ENCODE data around the gene CCBE1.
"Not testable (repeated sequence)": the region's sequence is repeated elsewhere in the genome, so short reads cannot be mapped to it uniquely, and the experiment has no call there.

Gene CCBE1

DNA sequence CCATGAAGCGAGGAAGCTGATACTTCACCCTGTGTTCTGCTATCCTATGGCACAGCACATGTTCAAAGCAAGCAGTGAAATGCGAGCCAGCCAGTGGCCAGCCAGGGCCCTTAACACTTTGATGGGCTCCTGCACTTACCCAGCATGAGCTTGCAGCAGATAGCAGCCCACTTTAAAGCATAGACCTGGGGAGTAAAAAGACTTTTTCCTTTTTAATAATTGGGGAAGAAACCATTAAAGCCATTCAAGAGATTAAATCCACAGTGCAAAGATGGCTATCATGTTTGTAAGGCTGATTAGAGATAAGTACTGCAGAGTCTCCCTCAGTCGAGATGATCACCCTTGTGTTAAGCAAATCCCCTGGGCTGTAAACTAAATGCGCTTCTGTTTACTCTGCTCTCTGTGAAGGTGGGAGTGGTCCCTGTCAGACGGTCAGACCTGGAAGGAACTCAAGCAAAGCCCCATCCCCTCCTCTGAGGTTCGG lies 15.7 kb downstream of the CCBE1 start:
- DNase-seq (ENCODE audit: low spot score) = no peak

DNA sequence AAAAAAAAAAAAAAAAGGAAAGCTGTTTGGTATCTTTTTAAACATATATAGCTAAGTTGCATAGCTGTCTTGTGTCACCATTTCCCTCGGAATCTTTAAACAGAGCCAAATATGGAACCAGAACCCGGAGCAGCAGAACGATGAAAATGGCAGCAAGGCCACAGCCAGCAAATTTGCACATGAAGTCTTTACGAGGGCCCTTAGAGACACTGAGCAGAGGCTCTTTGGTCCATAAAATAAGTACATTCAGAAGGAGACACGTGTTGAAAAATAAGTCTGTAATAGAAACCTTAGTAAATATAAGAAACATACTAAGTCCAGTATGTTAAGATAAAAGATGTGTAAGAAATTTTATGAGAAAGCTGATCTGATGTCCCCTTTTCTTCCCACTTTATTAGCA lies 16.2 kb downstream of the CCBE1 start:
- no peak for DNase-seq (ENCODE audit: low spot score)

DNA sequence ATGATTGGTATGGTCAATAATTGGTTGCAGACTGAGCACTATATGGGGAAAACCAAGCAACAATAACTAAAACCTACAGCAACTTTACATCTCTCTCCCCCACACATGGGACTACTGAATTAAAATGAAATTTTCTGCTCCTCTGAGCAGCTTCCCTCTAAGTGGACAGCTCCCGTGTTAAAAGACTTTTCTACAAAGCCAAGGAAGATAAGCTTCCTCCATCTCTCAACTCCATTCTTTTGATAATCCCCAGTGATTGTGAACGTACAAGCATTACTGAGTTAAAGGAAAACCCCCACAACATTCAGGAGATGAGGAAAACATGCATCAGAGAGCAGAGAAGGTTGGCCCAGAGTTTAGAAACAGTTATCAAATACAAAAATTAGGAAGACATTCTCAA lies 21.9 kb downstream of the CCBE1 start:
- DNase-seq (ENCODE audit: low spot score) = no peak

DNA sequence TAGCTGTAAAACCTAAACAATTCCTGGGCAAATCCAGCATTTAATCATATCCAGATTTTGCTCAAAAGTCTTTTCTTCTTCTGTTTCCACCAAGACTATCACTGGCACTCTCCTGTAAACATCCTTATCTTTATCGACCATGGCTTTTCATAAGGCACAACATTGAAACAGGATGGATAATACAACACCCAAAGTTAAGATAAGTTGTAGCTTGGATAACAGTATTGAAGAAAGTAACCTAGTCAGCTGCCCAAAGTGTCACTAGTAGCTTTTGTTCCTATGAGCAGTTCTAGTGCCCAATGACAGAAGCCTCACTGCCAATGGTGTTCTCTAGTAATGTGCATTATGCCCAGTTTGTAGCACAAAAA lies 22.3 kb downstream of the CCBE1 start:
- no peak for DNase-seq (ENCODE audit: low spot score)

DNA sequence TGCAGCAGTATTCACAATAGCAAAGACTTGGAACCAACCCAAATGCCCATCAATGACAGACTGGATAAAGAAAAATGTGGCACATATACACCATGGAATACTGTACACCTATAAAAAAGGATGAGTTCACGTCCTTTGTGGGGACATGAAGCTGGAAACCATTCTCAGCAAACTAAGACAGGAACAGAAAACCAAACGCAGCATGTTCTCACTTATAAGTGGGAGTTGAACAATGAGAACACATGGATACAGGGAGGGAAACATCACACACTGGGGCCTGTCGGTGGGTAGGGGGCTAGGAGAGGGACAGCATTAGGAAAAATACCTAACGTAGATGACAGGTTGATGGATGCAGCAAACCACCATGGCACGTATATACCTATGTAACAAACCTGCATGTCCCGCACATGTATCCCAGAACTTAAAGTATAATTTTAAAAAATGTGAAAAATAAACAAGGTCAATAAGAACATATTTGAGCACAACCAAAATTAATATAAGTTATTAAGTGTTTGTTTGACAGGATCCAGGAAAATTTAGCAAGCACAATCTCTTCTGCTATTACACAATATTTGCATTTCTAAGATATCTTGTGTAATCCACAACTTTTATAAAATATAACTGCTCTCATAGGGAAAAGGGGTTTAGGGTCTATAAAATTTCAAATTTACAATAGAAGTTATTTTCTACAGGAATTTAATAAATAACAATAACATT lies 22.9 kb downstream of the CCBE1 start:
- no peak for DNase-seq (ENCODE audit: low spot score)

DNA sequence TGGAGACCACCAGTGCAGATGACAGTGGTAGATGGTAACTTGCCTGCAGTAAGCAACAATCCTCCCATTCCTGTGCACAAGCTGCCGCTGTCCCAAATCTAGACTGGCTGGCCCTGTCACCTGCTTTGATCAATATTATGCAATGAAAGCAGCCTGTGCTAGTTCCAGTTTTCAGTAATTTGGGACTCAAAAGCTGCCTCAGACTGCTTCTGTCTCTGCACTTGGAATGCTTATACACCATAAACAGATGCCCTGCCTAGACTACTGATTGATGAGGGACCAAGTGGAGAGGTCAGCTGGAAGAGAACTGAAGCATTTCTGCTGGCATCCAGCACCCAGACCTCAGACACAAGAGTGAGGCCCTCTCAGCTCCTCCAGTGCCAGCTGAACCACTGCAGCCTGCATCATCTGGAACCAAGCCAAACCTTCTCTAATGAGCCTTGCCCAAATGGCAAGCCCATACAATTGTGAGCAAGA lies 24.9 kb downstream of the CCBE1 start:
- no peak for DNase-seq (ENCODE audit: low spot score)

DNA sequence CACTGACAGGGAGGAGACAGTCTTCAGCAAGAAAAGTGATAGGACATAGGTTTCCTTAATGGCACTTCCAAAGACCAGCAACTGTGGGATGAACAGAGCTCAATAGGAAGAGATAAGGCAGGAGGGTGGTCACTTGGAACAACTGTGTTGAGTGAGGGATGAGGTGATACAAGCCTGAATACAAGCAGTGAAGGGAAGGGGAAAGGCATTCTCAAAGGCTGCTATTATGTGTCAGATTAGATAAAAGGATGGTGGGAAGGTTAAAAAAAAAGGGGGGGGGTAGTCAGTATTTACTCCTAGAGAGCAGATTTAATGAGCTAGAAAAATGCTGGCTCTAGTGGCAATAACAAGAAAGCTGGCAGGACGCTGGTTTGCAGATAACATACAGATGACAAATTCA lies 25.7 kb downstream of the CCBE1 start:
- DNase-seq (ENCODE audit: low spot score) = no peak

DNA sequence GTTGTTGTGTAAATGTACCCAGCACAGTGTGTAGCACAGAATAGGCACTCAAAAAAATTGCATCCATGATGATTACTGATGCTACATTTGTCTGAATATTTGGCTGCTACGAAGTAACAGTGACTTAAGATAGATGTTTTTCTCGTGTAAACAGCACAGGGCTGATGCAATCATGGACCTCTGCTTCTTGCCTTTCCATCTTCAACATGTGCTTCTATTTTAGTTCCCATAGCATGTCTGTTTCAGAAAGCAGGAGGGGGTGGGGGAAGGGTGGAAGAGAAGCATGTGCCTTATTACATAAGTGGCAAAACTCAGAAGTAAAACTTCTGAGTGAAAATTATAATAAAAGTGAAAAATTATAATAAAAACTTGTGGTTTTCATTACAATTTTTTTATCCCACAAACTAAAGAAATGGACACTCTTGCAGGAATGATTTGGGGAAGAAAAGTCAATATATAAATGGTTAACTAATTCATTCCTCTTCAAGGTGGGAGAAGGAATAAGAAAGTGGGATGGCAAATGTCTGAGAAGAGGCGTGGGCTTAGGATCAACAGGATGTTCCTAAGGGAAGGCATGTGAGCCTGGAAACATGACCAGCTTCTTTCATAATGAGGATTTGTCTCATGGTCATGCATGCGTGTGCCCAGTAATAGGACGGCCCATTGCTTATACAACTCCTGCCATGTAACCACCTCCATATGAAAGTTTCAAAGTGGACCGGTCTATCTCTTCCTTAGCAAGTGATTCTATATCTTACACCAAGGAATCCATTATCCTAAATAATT lies 27.2 kb downstream of the CCBE1 start:
- no peak for DNase-seq (ENCODE audit: low spot score)

DNA sequence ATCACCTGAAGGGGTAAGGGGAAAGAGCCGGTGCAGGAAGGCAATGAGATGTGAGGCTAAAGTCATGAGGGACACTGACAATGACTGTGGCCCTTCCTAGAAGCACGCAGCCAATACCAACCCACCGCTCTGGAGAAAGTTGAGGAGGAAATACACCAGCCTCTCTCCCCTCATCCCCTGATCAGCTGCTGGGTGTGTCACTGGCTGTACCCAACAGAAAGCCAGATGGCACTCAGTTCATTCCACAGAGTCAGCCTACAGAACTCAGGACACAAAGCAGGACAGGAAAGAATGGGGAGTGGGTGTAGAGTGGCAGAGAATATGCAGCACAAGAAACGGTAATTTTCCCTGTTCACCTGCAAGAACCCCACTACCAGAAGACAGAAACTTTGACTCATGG lies 29.7 kb downstream of the CCBE1 start:
- DNase-seq (ENCODE audit: low spot score) = no peak

DNA sequence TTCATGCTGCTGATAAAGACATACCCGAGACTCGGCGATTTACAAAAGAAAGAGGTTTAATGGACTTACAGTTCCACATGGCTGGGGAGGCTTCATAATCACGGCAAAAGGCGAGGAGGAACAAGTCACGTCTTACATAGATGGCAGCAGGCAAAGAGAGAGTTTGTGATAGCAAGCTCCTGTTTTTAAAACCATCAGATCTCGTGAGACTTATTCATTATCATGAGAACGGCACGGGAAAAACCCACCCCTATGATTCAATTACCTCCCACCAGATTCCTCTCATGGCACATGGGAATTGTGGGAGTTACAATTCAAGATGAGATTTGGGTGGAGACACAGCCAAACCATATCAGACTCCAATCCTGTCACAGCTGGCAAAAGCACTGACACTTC lies 31.2 kb downstream of the CCBE1 start:
- DNase-seq (ENCODE audit: low spot score) = not testable (repeated sequence)

DNA sequence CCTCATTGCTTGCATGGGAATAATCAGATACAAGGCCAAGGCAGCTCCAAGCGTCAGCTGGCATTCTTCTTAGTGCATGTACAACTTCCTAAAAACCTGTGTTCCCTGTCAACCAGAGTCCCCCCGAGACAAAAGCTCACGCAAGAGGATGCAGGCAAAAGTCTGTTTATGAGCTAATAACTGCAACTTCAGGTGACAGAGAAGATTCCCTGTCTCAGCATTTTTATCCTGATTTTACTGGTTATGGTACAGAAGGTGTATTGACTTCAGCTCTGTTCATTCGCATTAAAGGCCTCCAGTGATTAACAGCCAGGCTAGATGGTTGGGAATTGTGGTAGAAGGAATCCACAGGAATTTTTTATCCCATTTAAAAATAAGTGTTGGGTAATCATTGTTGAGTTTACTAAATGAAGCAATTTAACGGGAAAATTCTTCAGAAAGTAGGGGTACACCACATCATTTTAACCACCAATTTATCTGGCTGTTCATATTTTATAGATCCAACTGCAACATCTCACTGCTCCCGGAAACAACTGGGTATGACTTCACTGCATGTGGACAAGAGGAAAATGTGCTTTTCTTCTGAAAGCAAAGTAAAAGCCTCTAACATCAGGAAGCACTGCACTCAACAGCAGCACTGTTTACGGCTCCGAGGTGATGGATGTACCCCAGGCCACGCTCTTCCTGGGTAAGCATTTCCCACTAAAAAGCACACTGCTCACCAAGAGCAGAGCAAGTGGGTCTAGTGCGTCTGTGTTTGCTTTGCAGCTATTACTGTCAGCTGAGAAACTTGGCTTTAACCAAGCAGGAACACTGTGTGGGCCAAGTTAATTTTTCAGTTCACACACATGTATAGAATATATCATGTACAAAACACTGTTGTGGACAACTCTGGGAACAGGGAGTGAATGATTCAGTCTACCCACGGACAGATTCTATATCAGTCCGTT lies 31.9 kb downstream of the CCBE1 start:
- no peak for DNase-seq (ENCODE audit: low spot score)

DNA sequence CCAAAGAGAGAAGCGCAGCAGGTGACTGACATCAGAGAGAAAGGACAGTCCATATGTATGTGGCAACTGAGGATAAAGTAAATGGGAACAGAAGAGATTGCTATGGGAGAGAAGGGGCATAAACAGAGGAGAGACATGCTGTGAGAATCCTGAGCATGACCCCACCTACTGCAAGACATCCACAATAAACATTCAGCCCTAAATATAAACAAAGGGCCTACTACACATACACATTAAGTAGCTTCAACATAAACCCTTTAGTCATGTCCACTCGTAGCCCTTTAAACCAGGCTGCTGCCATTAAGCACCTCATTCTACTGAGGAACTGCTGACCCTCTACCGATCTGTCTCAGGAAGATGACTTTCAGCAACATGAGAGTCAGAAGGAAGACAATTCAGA lies 32.9 kb downstream of the CCBE1 start:
- no peak for DNase-seq (ENCODE audit: low spot score)

DNA sequence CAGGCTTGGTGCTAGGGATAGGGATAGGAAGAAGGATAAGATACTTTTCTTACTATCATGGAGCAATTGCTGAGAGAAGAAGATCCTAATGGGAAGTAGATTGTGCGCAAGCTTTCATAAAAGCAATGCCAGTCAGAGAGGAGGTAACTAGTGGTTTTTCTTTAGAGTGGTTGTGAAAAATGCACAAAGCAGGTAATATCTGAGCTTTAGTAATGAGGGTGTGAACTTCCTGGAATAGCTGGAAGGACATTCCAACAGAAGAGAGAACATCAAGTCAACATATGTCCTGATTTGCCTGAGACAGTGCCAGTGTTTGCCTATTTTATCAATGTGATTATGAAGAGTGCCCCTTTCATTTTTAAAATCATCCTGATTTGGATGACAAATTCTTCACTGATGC lies 34.1 kb downstream of the CCBE1 start:
- DNase-seq (ENCODE audit: low spot score) = no peak

DNA sequence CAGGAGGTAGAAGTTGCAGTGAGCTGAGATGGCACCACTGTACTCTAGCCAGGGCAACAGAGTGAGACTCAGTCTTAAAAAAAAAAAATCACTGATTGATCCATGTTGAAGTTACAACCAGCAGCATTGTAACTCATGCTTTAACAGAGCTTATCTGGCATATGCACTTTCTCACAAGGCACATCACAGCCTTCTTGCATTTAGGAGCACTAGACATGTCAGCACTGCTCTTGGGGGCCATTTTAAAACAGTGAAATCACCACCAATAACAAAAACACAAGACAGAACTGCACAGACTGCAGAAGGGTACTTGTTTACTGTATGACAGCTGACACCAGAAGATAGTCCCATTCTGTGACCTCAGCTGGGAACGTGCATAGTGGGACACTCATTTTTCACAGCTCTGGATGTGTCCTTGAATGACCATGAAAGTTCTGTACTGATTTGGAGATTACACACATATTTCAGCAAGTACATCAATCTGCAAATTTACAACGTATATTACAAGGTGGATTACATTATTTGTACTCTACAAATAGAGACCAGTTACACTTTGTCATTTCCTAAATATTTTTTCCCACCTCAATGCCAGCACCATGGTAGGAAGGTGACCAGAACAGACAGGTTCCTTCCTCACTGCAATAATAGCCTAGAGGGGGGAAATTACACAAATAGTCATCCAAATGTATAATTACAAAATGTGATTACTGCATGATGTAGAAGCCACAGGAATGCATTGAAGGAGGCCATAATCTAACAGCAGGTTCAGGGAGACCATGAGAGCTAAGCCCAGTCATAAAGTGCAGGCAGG lies 35.1 kb downstream of the CCBE1 start:
- no peak for DNase-seq (ENCODE audit: low spot score)

DNA sequence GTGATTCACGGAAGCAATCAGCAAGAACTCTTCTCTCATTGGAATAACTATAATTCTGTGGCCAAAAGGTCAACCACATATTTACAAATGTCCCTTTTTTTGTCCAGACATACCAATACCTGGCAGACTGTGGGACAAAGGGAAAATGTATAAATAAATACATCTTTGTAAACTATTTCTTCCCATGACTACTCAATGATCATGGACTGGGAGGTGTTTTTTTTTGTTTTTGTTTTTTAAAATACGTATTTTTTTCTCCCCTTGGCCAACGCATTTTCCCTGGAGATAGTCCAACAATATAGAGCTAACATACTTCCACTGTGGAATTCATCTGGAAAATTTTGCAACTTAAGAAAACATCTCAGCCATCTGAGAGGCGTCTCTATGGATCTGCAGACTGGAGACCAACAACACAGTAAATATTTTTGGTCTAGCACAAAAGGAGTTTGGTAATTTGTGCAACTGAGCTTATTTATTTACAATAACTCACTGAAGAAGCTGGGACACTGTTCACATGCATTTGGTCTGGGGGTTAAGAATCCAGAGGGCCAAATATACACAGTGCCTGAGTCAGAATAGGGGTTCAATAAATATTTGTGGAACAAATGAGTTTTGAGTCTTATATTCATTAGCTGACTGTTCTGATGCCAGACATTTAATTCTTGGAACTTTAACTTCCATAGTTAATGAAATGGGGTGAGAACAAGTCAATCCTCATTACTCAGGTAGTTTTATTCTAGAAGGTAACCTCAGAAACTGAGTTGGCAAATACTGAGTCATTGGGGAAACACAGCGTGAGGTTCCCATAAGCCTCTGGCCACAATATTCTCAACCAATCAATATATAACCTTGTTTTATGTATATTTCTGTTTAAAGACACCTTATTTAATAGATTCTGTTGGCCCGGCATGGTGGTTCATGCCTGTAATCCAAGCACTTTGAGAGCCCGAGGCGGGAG lies 36.2 kb downstream of the CCBE1 start:
- no peak for DNase-seq (ENCODE audit: low spot score)

DNA sequence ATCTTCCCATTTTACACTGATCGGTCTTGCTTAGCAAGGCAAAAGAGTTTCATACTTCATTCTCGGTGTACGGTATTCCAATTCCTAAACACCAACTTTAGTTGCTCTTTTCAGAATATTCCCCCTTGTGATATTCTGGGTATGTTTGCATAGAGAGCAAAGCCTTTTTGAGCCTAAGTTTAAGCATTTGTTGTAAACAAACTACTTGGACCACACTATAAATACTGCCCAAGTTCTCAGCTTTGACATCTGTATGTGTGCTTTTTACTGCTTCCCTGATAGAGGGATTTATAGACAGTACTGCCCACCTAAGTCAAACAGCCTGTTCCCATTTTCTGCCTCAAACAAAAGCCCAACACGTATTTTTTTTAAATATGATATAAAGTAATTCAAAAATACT lies 36.9 kb downstream of the CCBE1 start:
- no peak for DNase-seq (ENCODE audit: low spot score)

DNA sequence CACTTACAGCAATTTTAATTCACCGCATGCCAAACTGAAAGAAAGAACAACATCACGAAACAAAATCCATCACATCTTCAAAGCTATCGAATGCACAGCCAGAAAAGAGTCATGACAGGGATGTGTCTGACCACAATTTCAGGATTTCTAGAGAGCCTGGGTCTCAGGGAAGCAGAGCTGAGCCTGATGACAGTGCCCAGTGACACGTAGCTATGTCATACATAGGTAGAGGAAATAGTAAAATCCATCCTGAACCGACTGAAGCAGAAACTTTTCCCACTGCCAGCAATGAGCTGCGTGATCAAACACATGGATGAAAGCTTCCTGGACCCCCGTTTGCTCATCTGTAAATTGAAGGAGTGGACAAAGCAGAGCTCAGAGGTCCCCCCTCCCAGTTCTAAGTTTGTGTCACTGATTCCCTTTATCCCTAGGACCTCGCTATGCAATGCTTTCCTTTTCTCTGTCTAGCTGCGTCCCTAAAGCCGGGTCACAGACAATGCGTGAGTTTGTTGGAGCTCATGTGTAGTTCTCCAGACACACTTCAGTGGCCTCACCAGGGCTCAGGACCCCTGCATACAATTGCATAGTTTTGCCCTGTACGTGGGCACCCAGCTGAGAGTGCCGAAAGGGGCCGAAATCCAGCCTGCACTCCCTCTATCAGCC lies 37.6 kb downstream of the CCBE1 start:
- no peak for DNase-seq (ENCODE audit: low spot score)

DNA sequence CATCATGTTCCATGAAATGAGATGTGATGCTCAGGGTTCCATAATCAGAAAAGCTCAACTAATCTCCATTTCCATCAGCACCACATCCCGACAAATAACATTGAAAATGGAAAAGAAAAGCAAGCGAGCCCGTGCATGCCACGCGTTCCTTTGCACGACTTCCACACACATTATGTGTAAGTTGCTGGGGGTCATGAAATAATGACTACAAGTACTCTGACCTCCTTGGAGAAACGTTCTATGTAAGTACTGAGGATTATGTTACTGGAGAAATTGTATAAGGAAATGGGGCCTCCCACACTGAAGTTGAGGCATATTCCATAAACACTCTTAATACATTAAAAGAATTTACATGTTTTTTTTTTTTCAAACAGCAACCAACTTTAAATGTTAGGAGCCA lies 38.3 kb downstream of the CCBE1 start:
- DNase-seq (ENCODE audit: low spot score) = no peak

DNA sequence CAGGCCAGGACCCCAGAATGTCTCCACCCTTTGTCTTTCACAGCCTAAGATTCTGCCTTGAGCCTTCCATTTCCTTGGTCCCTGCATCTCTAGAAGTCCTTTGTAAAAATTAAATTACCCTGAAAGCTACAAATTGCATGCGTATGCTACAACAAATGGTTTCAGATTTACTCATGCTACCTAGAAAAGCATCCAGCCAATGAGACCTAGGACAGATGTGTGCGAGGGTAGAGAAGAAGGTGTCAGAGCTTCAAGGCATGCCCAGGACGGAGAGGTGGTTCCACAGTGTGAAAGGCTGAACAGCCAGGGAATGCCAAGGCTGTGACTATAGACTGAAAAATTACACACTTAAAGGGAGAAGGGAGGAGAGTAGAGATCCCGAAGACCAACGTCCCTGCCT lies 40.2 kb downstream of the CCBE1 start:
- no peak for DNase-seq (ENCODE audit: low spot score)

DNA sequence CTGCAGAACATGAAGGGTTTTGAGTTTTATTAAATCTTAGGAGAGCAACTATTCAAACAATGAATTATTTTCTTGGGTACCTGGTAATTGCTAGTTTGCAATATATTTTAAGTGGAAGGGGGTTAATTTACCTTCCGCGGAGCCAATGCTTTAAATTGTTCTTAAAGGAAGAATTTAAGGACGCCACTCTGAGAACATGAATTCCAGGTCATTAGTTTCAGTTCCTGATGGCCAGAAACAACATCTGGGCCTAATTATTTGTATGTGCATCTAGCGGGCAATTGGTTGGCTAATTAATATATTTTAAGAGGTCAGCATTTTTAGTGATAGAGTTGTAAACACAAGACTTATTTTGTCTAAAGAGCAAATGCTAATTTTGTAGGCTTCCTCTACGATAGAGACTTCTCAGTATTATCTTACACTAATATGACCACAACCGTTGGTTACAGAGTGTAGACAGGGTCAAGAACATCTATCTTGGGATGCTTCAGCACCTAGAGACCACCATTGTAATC lies 40.8 kb downstream of the CCBE1 start:
- DNase-seq (ENCODE audit: low spot score) = no peak
